Hepatocyte (in vitro differentiated cells): Measurements from ENCODE around the gene HLA-DMA. TPM values are rescaled to one million over a fixed set of nuclear protein-coding genes. Genes with fewer than 3 reads are reported as not detected.

Experiments used
- DNase-seq: peaks from one replicate; pipeline ENCODE4 v3.0.0-alpha.2; 2016; ENCODE audit warnings: low spot score
- H2AFZ ChIP-seq: fragments of 200-600 bp; sonication (generic); 2 replicates; pipeline ENCODE4 v1.6.0; 2016; ENCODE audit warnings: antibody characterized with exemption, mild to moderate bottlenecking
- H3K27ac ChIP-seq: fragments of 200-600 bp; sonication (generic); 2 replicates; pipeline ENCODE4 v1.5.1; 2016; ENCODE audit warnings: mild to moderate bottlenecking
- H3K27me3 ChIP-seq: fragments of 200-600 bp; sonication (generic); 2 replicates; pipeline ENCODE4 v1.6.1; 2016
- H3K36me3 ChIP-seq: fragments of 200-600 bp; sonication (generic); replicated peaks from 2 replicates; pipeline ENCODE4 v1.5.1; 2016; ENCODE audit warnings: low read depth; ENCODE audit not compliant: insufficient read depth
- H3K4me1 ChIP-seq: fragments of 200-600 bp; sonication (generic); 2 replicates; pipeline ENCODE4 v1.5.1; 2016; ENCODE audit warnings: mild to moderate bottlenecking, moderate library complexity; ENCODE audit not compliant: insufficient read depth
- H3K4me2 ChIP-seq: fragments of 200-600 bp; sonication (generic); 2 replicates; pipeline ENCODE4 v1.6.0; 2016
- H3K4me3 ChIP-seq: fragments of 200-600 bp; sonication (generic); 2 replicates; pipeline ENCODE4 v1.5.1; 2016; ENCODE audit warnings: mild to moderate bottlenecking
- H3K79me2 ChIP-seq: fragments of 200-600 bp; sonication (generic); 2 replicates; pipeline ENCODE4 v1.6.0; 2017; ENCODE audit warnings: mild to moderate bottlenecking
- H3K9me2 ChIP-seq: fragments of 200-600 bp; sonication (generic); replicated peaks from 2 replicates; pipeline ENCODE4 v1.6.0; 2017; ENCODE audit warnings: mild to moderate bottlenecking; ENCODE audit not compliant: insufficient read depth
- H3K9me3 ChIP-seq: fragments of 200-600 bp; sonication (generic); 2 replicates; pipeline ENCODE4 v1.5.1; 2016; ENCODE audit warnings: low read depth, mild to moderate bottlenecking
- H4K20me1 ChIP-seq: fragments of 200-600 bp; sonication (generic); 2 replicates; pipeline ENCODE4 v1.6.0; 2016; ENCODE audit warnings: mild to moderate bottlenecking; ENCODE audit not compliant: insufficient read depth, poor library complexity, severe bottlenecking
- EZH2 ChIP-seq: fragments of 200-600 bp; sonication (generic); IDR thresholded peaks from 2 replicates; pipeline ENCODE4 v1.6.1; 2016; ENCODE audit warnings: antibody characterized with exemption, mild to moderate bottlenecking, borderline replicate concordance
- EZH2phosphoT487 ChIP-seq: fragments of 200-600 bp; sonication (generic); IDR thresholded peaks from one replicate; pipeline ENCODE4 v1.6.1; 2018; ENCODE audit warnings: antibody characterized with exemption, mild to moderate bottlenecking, low read depth, moderate library complexity; ENCODE audit not compliant: unreplicated experiment, severe bottlenecking
- WGBS: methylation state at CpG from one replicate; pipeline ENCODE4 v1.1.6; 2016; ENCODE audit warnings: low lambda C conversion rate; ENCODE audit errors: missing lambda C conversion rate; 5-methylcytosine and 5-hydroxymethylcytosine counted together
- polyA plus RNA-seq: library from polyadenylated mRNA; unstranded; fragments of >200 nt; fragmentation: Nextera tagmentation; extraction: Ambion mirVana; gene quantifications from 2 replicates; pipeline ENCODE4 v1.2.1, GENCODE V29; 2016
- total RNA-seq: library from RNA; depleted of rRNA; stranded (reverse); fragments of >200 nt; gene quantifications from 2 replicates; pipeline ENCODE4 v1.2.3, GENCODE V29; 2014
- TF ChIP-seq, protein P1 (sequence below): fragments of 200-600 bp; sonication (generic); IDR thresholded peaks from 2 replicates; pipeline ENCODE4 v1.5.1; 2016; ENCODE audit warnings: antibody characterized with exemption, mild to moderate bottlenecking; ENCODE audit not compliant: poor library complexity

The HLA-DMA gene
- total and polyA plus RNA-seq, 2 experiments from 2014 or later: 4.7 to 9.5 TPM

DNA sequence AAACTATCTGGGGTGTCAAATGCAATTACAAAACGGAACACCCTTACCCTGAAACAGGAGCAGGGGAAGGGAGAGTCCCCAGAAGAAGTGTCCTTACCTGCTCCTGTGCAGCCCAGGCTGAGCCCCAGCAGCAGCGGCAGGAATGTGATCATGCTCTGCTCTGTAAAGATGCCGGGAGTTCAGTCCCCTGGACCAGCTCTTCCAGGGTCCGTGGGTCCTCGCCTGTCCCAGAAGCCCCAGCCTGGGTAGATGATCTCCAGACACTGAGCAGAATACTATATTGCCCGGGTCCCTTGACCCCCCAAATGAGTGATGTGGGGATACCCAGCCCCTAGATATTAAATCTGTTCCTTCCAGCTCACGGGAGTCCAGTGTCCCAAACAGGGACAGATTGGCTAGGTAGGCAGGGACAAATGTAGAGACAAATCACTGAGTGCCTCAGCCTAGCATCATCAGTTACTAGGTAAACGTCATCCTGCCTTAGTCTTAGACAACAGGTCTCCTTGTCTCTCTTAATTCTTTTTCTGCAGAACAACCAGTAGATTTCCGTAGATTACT is 12.2 kb downstream of the HLA-DMA start, which contains the start of gene HLA-DMB:
Gene HLA-DMB, minus strand, starts transcription at position 373 of the 558 bp plus-strand sequence. Its CDS starts 221 bp downstream, at position 152.
- Histone ChIP-seq H3K4me2 (peak within 1 kb of the TSS; percentile 69), H3K9me3 (no peaks in the 10 kb centered on the region), H2AFZ (peak within 1 kb of the TSS; percentile 14), H3K27me3 (peaks cover 22% of the 10 kb centered on the region), H3K9me2 (no peaks in the 10 kb centered on the region), H3K79me2 (no peaks in the 10 kb centered on the region), H3K4me1 (no peaks in the 10 kb centered on the region), H4K20me1 (no peaks in the 10 kb centered on the region), H3K36me3 (no peaks in the 10 kb centered on the region), H3K27ac (no peak within 1 kb of the TSS), H3K4me3 (no peak within 1 kb of the TSS)
- WGBS: 46% methylated on average over 8 of the region's 9 CpGs
- no peak for TF ChIP-seq EZH2phosphoT487
- DNase-seq: peak; percentile 83

DNA sequence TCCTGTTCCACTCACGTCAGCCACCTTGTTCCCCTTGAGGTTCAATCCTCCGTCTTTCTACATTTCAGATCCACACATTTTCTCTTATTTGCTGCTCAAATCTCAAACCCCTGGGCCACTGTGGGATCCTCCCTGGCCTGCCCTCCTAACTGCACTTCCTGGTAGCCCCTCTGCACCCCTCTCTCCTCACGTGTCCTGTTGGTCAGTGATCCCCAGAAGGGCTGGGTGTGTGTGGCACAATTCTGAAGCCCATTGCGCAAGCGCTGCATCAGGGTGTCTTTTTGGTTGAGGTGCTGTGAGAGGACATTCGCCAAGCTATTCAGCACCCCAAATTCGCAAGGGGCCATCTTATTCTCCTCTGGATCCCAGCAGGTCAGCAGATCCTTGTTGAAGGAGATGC is 14.4 kb downstream of the HLA-DMA start:
- Histone ChIP-seq H3K4me2 (no peak overlapping the region), H3K27ac (no peak overlapping the region), H4K20me1 (no peaks in the 10 kb centered on the region), H3K27me3 (peaks cover 22% of the 10 kb centered on the region), H3K9me3 (no peaks in the 10 kb centered on the region), H3K4me1 (no peaks in the 10 kb centered on the region), H3K79me2 (no peaks in the 10 kb centered on the region), H2AFZ (no peak overlapping the region), H3K36me3 (no peaks in the 10 kb centered on the region), H3K4me3 (no peak overlapping the region), H3K9me2 (no peaks in the 10 kb centered on the region)
- DNase-seq: no peak
- 95% methylated on average over 7 of the region's 7 CpGs for WGBS
- no peak for TF ChIP-seq EZH2phosphoT487
- TF ChIP-seq, protein P1, sequence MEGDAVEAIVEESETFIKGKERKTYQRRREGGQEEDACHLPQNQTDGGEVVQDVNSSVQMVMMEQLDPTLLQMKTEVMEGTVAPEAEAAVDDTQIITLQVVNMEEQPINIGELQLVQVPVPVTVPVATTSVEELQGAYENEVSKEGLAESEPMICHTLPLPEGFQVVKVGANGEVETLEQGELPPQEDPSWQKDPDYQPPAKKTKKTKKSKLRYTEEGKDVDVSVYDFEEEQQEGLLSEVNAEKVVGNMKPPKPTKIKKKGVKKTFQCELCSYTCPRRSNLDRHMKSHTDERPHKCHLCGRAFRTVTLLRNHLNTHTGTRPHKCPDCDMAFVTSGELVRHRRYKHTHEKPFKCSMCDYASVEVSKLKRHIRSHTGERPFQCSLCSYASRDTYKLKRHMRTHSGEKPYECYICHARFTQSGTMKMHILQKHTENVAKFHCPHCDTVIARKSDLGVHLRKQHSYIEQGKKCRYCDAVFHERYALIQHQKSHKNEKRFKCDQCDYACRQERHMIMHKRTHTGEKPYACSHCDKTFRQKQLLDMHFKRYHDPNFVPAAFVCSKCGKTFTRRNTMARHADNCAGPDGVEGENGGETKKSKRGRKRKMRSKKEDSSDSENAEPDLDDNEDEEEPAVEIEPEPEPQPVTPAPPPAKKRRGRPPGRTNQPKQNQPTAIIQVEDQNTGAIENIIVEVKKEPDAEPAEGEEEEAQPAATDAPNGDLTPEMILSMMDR: no peak
- no peak for TF ChIP-seq EZH2

DNA sequence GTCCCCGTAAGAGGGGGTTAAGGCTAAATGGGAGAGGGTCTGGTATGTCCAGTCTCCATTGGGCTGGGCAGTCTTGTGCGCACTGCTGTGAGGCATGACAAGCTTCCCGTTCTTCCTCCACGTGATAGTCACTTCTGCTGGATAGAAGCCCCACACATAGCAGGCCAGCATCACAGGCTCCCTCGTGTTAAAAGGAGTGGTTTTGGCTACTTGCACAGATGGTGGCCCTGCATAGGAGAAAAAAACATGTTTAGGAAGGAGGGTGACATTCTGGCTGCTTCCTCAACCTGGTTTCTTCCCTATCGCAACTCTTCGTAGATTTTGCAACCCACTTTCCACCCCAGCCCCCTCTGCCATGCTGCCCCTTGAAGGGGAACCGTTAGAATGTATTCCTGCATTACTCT is 15.7 kb downstream of the HLA-DMA start:
- Histone ChIP-seq H3K36me3 (no peaks in the 10 kb centered on the region), H3K27ac (no peak overlapping the region), H3K4me1 (no peaks in the 10 kb centered on the region), H3K4me2 (no peak overlapping the region), H3K9me2 (no peaks in the 10 kb centered on the region), H3K4me3 (no peak overlapping the region), H2AFZ (no peak overlapping the region), H4K20me1 (no peaks in the 10 kb centered on the region), H3K9me3 (no peaks in the 10 kb centered on the region), H3K79me2 (no peaks in the 10 kb centered on the region), H3K27me3 (peaks cover 22% of the 10 kb centered on the region)
- 86% methylated on average over 8 of the region's 8 CpGs for WGBS
- no peak for TF ChIP-seq EZH2phosphoT487
- no peak for TF ChIP-seq EZH2
- TF ChIP-seq, protein P1: no peak
- DNase-seq: no peak

DNA sequence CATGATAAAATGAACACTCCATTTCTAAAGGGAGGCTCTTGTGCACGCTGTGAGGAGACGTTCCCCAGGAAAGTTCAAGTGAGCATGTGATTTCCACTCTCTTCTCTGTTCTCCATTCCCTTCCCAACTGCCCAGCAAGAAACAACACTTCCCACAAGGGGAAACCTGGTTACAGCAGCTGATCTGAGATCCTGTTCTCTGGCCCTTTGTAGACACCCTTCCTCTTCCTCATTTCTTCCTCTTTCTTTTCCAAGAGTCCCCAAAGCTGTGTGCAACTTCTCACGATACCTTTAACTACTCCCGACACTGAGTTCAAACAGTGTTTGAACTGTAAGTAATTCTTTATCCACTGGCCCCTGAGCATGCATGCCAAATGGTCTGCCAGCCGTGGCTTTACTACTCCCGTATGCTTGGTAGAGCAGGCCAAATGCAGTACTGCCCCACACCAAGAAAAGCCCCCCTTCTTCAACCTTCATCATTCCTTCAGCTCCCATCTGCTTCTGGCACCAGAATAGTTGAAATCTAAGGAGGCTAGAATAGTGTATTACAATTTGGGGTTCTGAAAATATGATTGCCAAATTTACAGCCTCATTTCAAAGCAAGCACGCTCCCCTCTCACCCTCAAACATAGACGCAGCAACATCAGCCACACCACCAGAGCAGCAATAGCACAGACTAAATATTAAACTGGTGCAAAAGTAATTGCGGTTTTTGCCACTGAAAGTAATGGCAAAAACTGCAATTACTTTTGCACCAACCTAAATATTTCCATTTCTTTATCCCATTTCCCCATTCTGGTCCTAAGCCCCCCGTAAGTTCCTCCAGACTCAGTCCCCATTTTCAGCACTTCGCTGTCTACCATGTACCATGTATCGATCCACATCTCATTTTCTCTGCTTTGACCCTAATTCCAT is 16.4 kb downstream of the HLA-DMA start:
- no peak overlapping the region for H2AFZ ChIP-seq
- H3K79me2 ChIP-seq: no peaks in the 10 kb centered on the region
- no peaks in the 10 kb centered on the region for H3K36me3 ChIP-seq
- H3K4me1 ChIP-seq: no peaks in the 10 kb centered on the region
- 85% methylated on average over 12 of the region's 12 CpGs for WGBS
- H3K4me3 ChIP-seq: no peak overlapping the region
- peaks cover 22% of the 10 kb centered on the region for H3K27me3 ChIP-seq
- H3K9me2 ChIP-seq: no peaks in the 10 kb centered on the region
- no peak overlapping the region for H3K4me2 ChIP-seq
- no peak for DNase-seq
- TF ChIP-seq EZH2 (no peak), EZH2phosphoT487 (no peak)
- TF ChIP-seq, protein P1: no peak
- no peak overlapping the region for H3K27ac ChIP-seq
- no peaks in the 10 kb centered on the region for H3K9me3 ChIP-seq
- no peaks in the 10 kb centered on the region for H4K20me1 ChIP-seq
